ENCODE data around the gene WDR20. TPM values are rescaled to one million over a fixed set of nuclear protein-coding genes. Genes with fewer than 3 reads are reported as not detected.

WDR20 gene
- polyA plus RNA-seq, 1 of the 3 experiments (the other 2 are of a cell fraction) = 12.4 TPM

DNA sequence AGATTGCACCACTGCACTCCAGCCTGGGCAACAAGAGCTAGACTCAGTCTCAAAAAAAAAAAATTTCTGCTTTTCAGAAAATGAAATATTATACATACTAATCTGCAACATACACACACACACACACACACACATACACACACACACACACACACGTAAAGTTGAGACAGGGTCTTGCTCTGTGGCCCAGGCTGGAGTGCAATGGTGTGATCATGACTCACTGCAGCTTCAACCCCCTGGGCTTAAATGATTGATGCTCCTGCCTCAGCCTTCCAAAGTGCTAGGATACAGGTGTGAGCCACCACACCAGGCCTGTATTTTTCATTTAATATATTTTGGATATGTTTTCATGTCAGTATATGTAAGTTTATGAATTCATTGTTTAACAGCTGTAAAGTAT, 18.8 kb upstream of the WDR20 start:
- Histone ChIP-seq H2AFZ (ENCODE audit: low read depth) (no peak overlapping the region), H3K79me2 (ENCODE audit: insufficient read depth) (no peaks in the 10 kb centered on the region), H4K20me1 (ENCODE audit: insufficient read depth) (no peaks in the 10 kb centered on the region), H3K27me3 (ENCODE audit: insufficient read depth) (no peaks in the 10 kb centered on the region), H3K4me2 (no peak overlapping the region), H3K9ac (no peak overlapping the region), H3K4me1 (ENCODE audit: control insufficient read depth in 1 of 2, insufficient read depth in 2 of 2, low read depth in 1 of 2, low read length in 1 of 2) (no peaks in the 10 kb centered on the region), H3K36me3 (replicated peaks in 1 of 2; ENCODE audit: control insufficient read depth in 1 of 2, insufficient read depth in 2 of 2, low read length in 1 of 2) (no peaks in the 10 kb centered on the region), H3K4me3 (ENCODE audit: low read depth in 2 of 2, low read length in 1 of 2) (no peak overlapping the region), H3F3A (replicated peaks; ENCODE audit: insufficient read depth) (peaks cover 6% of the 10 kb centered on the region), H3K9me3 (no peaks in the 10 kb centered on the region), H3K9me2 (no peaks in the 10 kb centered on the region), H3K27ac (ENCODE audit: low read depth in 2 of 2, low read length in 1 of 2) (no peak overlapping the region)
- no peak for TF ChIP-seq SMC3 (IDR thresholded peaks at IDR 0.05; ENCODE audit: low read depth, low read length)
- TF ChIP-seq FOXJ3 (CRISPR knock-in tag; IDR thresholded peaks at IDR 0.05) = no peak
- TF ChIP-seq RAD21 (IDR thresholded peaks at IDR 0.05; ENCODE audit: low read length) = no peak
- TF ChIP-seq, protein P1, sequence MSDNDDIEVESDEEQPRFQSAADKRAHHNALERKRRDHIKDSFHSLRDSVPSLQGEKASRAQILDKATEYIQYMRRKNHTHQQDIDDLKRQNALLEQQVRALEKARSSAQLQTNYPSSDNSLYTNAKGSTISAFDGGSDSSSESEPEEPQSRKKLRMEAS (IDR thresholded peaks at IDR 0.05; ENCODE audit: low read depth) = no peak
- TF ChIP-seq MXI1 (IDR thresholded peaks at IDR 0.05; ENCODE audit: low read depth, low read length) = no peak
- TF ChIP-seq FOXM1 (IDR thresholded peaks at IDR 0.05; ENCODE audit: low read depth) = no peak
- no peak for TF ChIP-seq RFX5 (IDR thresholded peaks at IDR 0.05; ENCODE audit: low read length)
- TF ChIP-seq REST (IDR thresholded peaks at IDR 0.05; ENCODE audit: low read depth, low read length) = no peak
- no peak for TF ChIP-seq SIN3A (IDR thresholded peaks at IDR 0.05; ENCODE audit: borderline replicate concordance, low read depth, low read length)
- ChIA-PET CTCF (interaction anchor here (1.5 to 1.6 kb wide), 2 partner anchors 193 to 194 kb away, joined by 3 to 4 read pairs; no protein-coding TSS in a partner anchor), POLR2A (no interaction called here)
- DNase-seq = no peak
- 100% methylated on average over 1 of the region's 1 CpG for WGBS (ENCODE audit: low lambda C conversion rate)

- Histone ChIP-seq H2AFZ (ENCODE audit: low read depth) (no peak overlapping the region), H3K27me3 (ENCODE audit: insufficient read depth) (no peaks in the 10 kb centered on the region), H3K9ac (no peak overlapping the region), H4K20me1 (ENCODE audit: insufficient read depth) (no peaks in the 10 kb centered on the region), H3K4me3 (ENCODE audit: low read depth in 2 of 2, low read length in 1 of 2) (no peak overlapping the region), H3K27ac (ENCODE audit: low read depth in 2 of 2, low read length in 1 of 2) (no peak overlapping the region), H3K36me3 (replicated peaks in 1 of 2; ENCODE audit: control insufficient read depth in 1 of 2, insufficient read depth in 2 of 2, low read length in 1 of 2) (no peaks in the 10 kb centered on the region), H3K4me1 (ENCODE audit: control insufficient read depth in 1 of 2, insufficient read depth in 2 of 2, low read depth in 1 of 2, low read length in 1 of 2) (no peaks in the 10 kb centered on the region), H3K9me3 (no peaks in the 10 kb centered on the region), H3K9me2 (no peaks in the 10 kb centered on the region), H3K79me2 (ENCODE audit: insufficient read depth) (no peaks in the 10 kb centered on the region), H3K4me2 (no peak overlapping the region), H3F3A (replicated peaks; ENCODE audit: insufficient read depth) (peaks cover 6% of the 10 kb centered on the region)
- 80% methylated on average over 1 of the region's 1 CpG for WGBS (ENCODE audit: low lambda C conversion rate)
- DNase-seq = no peak
- ChIA-PET CTCF (interaction anchor here (1.5 to 1.6 kb wide), 2 partner anchors 192 to 193 kb away, joined by 3 to 4 read pairs; no protein-coding TSS in a partner anchor), POLR2A (no interaction called here)
- TF ChIP-seq EP300 (IDR thresholded peaks at IDR 0.05; ENCODE audit: borderline replicate concordance in 1 of 2, low read depth in 1 of 2, low read length in 1 of 2) = no peak
Measured at GRCh38 chr14:102121567-102121966, 18.1 kb upstream of the WDR20 start.
